Cardiac muscle cell (in vitro differentiated cells and primary cell): ENCODE results near the gene TAAR8. TPM values are rescaled to one million over a fixed set of nuclear protein-coding genes. Genes with fewer than 3 reads are reported as not detected.
"Not testable (repeated sequence)": the region's sequence is repeated elsewhere in the genome, so short reads cannot be mapped to it uniquely, and the experiment has no call there.

ENCODE experiments used
- DNase-seq, 2 donors: peaks; one replicate each; pipeline versions ENCODE4 v3.0.0 to v3.0.0-alpha.2; 2010 to 2017; ENCODE audit warnings: low read depth in 1 of 2, low spot score in 1 of 2
- H3K27ac ChIP-seq: fragments of 200-600 bp; sonication (generic); 2 replicates; pipeline ENCODE4 v1.5.1; 2016
- H3K27me3 ChIP-seq: fragments of 200-600 bp; sonication (generic); 2 replicates; pipeline ENCODE4 v1.6.0; 2016; ENCODE audit warnings: control low read depth
- H3K36me3 ChIP-seq: fragments of 200-600 bp; sonication (generic); 2 replicates; pipeline ENCODE4 v1.5.1; 2016; ENCODE audit warnings: control low read depth
- H3K4me1 ChIP-seq: fragments of 200-600 bp; sonication (generic); 2 replicates; pipeline ENCODE4 v1.8.1; 2017; ENCODE audit warnings: low read depth, mild to moderate bottlenecking, mixed run types
- H3K4me3 ChIP-seq: fragments of 200-600 bp; sonication (generic); 2 replicates; pipeline ENCODE4 v1.5.1; 2016; ENCODE audit warnings: mild to moderate bottlenecking
- H3K9me3 ChIP-seq: fragments of 200-600 bp; sonication (generic); 2 replicates; pipeline ENCODE4 v1.5.1; 2017; ENCODE audit warnings: low read depth, mild to moderate bottlenecking, control low read depth
- CTCF ChIP-seq: IDR thresholded peaks from 2 replicates; pipeline ENCODE4 v1.5.1; 2012; ENCODE audit warnings: low read depth, mild to moderate bottlenecking, low read length
- polyA plus RNA-seq: library from polyadenylated mRNA; unstranded; fragments of >200 nt; fragmentation: Nextera tagmentation; extraction: Ambion mirVana; gene quantifications from 2 replicates; pipeline ENCODE4 v1.2.1, GENCODE V29; 2016
- total RNA-seq: library from RNA; depleted of rRNA; stranded (reverse); fragments of >200 nt; gene quantifications from 2 replicates; pipeline ENCODE4 v1.2.3, GENCODE V29; 2016

The TAAR8 gene
- total and polyA plus RNA-seq, 2 experiments from 2014 or later: not detected

GRCh38 chr6:132551214-132551613, 1.3 kb upstream of the TAAR8 start:
- no peak for TF ChIP-seq CTCF
- no peaks in the 10 kb centered on the region for H3K27me3 ChIP-seq
- no peak overlapping the region for H3K27ac ChIP-seq

GRCh38 chr6:132560087-132560486, 7.6 kb downstream of the TAAR8 start:
- H3K27ac ChIP-seq, H3K4me3 ChIP-seq, DNase-seq, H3K27me3 ChIP-seq, H3K36me3 ChIP-seq, H3K4me1 ChIP-seq, H3K9me3 ChIP-seq: not testable (repeated sequence)

More at GRCh38 chr6:132551214-132551613, 1.3 kb upstream of the TAAR8 start:
- Histone ChIP-seq H3K4me3 (no peak overlapping the region), H3K4me1 (no peaks in the 10 kb centered on the region), H3K9me3 (no peaks in the 10 kb centered on the region), H3K36me3 (no peaks in the 10 kb centered on the region)
- DNase-seq: no peak

- Histone ChIP-seq H3K9me3 (no peaks in the 10 kb centered on the region), H3K4me3 (no peak overlapping the region), H3K36me3 (no peaks in the 10 kb centered on the region), H3K4me1 (no peaks in the 10 kb centered on the region), H3K27ac (no peak overlapping the region), H3K27me3 (no peaks in the 10 kb centered on the region)
- DNase-seq: no peak
- no peak for TF ChIP-seq CTCF
Measured at GRCh38 chr6:132566404-132566803, 13.9 kb downstream of the TAAR8 start.

- no peaks in the 10 kb centered on the region for H3K27me3 ChIP-seq
- H3K36me3 ChIP-seq: no peaks in the 10 kb centered on the region
- TF ChIP-seq CTCF: no peak
- H3K4me1 ChIP-seq: no peaks in the 10 kb centered on the region
- no peak overlapping the region for H3K4me3 ChIP-seq
- H3K27ac ChIP-seq: no peak overlapping the region
- no peak for DNase-seq
- no peaks in the 10 kb centered on the region for H3K9me3 ChIP-seq
Measured at GRCh38 chr6:132567566-132567965, 15.1 kb downstream of the TAAR8 start.

- Histone ChIP-seq H3K9me3 (no peaks in the 10 kb centered on the region), H3K4me1 (no peaks in the 10 kb centered on the region), H3K27ac (no peak overlapping the region), H3K36me3 (no peaks in the 10 kb centered on the region), H3K4me3 (no peak overlapping the region), H3K27me3 (no peaks in the 10 kb centered on the region)
- TF ChIP-seq CTCF: no peak
- DNase-seq: no peak
Measured at GRCh38 chr6:132568611-132569010, 16.1 kb downstream of the TAAR8 start.

- Histone ChIP-seq H3K36me3 (no peaks in the 10 kb centered on the region), H3K9me3 (no peaks in the 10 kb centered on the region), H3K4me3 (no peak overlapping the region), H3K27ac (no peak overlapping the region), H3K27me3 (no peaks in the 10 kb centered on the region), H3K4me1 (no peaks in the 10 kb centered on the region)
- no peak for DNase-seq
- no peak for TF ChIP-seq CTCF
Measured at GRCh38 chr6:132569170-132569569, 16.7 kb downstream of the TAAR8 start.
